HCT116 (cell line): ENCODE measurements around the gene C10orf143.

Source experiments
- CEBPB ChIP-seq: IDR thresholded peaks from 2 replicates; pipeline ENCODE4 v1.6.1; 2012; ENCODE audit warnings: low read depth
- MAX ChIP-seq: IDR thresholded peaks from 2 replicates; pipeline ENCODE4 v1.6.1; 2012
- POLR2A ChIP-seq: IDR thresholded peaks from 2 replicates; pipeline ENCODE4 v1.7.0; 2011; ENCODE audit warnings: borderline replicate concordance; ENCODE audit not compliant: insufficient read depth, insufficient read length; ENCODE audit errors: extremely low read depth
- POLR2AphosphoS5 ChIP-seq: IDR thresholded peaks from 2 replicates; pipeline ENCODE4 v1.6.1; 2011; ENCODE audit warnings: mild to moderate bottlenecking, low read depth, low read length, moderate library complexity

GRCh38 chr10:130040351-130040750 lies 70.3 kb downstream of the C10orf143 start:
- TF ChIP-seq POLR2A (no peak), POLR2AphosphoS5 (no peak), MAX (no peak), CEBPB (no peak)
